GM08714 (cell line): Measurements from ENCODE around the gene MICB.
"Not testable (repeated sequence)": the region's sequence is repeated elsewhere in the genome, so short reads cannot be mapped to it uniquely, and the experiment has no call there.

Experiments used
- H3K4me3 ChIP-seq: fragments of 200-500 bp; sonication (Bioruptor generic); 2 replicates; pipeline ENCODE4 v1.5.1; 2014; ENCODE audit warnings: mild to moderate bottlenecking, low read length, inconsistent platforms
- ZNF274 ChIP-seq: IDR thresholded peaks from 2 replicates; pipeline ENCODE4 v1.6.1; 2012; ENCODE audit warnings: mild to moderate bottlenecking, low read depth, low read length

MICB gene

DNA sequence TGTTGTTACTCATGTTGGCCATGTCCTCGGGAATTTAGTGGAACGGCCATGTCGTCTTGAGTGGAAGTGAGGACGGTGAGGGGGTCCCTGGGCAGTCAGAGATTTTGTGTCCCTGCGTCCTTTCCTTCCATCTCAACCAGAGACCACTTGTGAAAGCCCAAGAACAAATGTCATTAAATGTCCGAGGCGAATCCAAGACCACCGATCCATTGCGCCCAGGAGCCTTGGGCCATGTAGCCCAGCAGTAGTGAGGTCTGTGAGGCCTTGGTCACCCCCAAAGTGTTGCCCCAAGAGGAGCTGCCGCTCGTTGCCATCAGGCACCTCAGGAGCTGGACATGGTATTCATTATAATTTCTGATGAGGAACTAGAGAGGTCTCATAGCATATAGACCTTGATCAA lies 17.4 kb upstream of the MICB start:
- no peak for TF ChIP-seq ZNF274
- no peak overlapping the region for H3K4me3 ChIP-seq

DNA sequence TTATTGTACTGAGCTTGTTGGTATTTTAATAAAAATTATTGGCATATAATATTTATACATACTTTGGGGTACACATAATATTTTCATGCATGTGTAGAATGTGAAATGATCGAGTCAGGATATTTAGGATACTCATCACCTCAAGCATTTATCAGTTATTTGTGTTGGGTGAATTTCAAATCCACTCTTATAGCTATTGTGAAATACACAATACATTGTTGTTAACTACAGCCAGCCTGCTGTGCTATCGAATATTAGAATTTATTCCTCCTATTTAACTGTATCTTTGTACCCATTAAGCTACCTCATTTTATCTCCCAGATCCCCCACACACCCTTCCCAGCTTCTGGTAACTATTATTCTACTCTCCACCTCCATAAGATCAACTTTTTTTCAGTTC lies 14.6 kb upstream of the MICB start:
- TF ChIP-seq ZNF274, result no peak
- no peak overlapping the region for H3K4me3 ChIP-seq

DNA sequence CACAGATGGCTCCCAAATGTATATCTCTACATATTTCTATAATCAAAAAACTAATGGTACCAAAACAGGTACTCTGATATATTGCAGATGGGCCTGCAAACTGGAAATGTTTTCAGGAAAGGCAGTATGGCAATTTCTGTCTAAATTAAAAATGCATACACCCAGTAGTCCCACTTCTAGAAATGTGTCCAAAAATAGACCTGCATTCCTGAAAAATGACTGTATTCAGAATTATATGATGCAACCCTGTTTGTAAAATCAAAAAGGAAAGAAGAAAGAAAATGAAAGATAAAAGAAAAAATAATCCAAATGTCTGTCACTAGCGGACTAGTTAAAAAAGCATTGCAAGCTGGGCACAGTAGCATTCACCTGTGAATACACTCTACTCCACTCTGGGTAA lies 12.9 kb upstream of the MICB start:
- no peak for TF ChIP-seq ZNF274
- H3K4me3 ChIP-seq, result no peak overlapping the region

DNA sequence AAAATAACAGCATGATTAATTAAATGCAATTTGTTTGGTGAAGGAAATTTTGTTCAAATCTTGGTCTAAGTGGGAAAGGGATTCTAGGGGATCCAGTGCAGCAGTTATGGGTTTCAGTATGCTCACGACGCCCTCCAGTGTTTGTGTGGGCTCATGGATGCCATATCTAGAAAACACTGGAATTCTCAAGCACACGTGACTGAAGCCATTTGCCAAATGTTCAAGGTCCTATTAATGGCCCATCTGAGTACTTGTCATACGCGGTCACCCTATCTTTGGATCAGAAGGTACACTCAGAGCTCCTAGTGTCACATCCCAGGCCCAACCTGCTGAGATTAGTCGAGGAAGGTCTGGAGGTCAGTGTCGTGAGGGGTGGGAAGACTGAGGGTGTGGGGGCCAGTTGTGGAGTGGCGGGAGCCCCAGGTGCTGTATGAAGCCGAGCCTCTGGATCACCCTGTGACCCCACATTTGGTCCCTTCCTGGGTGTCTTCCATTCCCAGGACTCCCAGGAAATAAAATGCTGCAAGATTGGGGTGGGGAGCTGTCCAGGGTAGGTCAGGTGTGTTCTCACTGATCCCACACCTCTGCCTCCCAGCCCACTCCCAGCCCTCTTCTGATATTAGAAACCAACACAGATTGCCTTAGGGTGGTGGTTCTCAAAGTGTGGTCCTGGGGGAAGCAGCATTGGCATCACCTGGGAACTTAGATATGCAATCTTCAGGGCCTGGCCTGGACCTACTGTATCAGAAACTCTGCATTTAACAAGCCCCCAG lies 11.7 kb upstream of the MICB start:
- not testable (repeated sequence) for H3K4me3 ChIP-seq

DNA sequence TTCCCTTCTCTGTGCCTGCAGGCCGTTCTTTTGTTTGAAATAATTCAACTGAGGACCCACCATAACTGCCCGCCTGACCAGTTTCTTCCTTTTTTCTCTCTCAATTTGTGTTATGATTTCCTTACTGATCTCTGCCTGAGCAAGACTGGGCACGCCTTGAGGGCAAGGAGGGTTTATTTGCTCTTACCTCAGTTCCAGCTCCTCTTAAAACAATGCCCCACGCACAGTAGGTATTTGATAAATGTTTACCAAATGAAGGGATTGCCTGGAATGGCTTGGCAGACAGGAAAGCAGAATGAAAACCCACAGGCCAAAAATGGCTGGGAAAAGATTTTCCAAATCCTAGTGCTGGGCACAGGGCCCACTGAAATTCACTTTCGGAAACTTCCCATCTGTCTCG lies 10.3 kb upstream of the MICB start:
- not testable (repeated sequence) for H3K4me3 ChIP-seq

DNA sequence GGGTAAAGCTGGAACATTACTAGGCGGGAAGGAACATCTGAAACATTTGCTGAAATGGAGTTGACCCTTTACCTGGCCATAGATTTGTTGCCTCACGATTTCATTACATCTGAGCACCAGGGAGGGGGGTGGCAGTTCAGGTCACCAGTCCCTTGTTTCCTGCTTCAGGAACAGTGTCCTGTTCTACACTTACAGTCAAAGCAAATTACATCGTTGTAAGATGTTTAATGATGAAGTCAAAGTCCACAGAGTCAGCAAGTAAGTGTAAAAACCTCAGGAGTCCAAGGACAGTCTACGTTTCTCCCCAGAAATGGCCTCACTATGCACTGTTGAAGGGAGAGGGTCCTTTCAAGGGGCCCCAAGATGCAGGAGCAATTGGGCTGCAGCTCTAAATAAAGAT lies 8.9 kb upstream of the MICB start:
- TF ChIP-seq ZNF274, result no peak
- no peak overlapping the region for H3K4me3 ChIP-seq

DNA sequence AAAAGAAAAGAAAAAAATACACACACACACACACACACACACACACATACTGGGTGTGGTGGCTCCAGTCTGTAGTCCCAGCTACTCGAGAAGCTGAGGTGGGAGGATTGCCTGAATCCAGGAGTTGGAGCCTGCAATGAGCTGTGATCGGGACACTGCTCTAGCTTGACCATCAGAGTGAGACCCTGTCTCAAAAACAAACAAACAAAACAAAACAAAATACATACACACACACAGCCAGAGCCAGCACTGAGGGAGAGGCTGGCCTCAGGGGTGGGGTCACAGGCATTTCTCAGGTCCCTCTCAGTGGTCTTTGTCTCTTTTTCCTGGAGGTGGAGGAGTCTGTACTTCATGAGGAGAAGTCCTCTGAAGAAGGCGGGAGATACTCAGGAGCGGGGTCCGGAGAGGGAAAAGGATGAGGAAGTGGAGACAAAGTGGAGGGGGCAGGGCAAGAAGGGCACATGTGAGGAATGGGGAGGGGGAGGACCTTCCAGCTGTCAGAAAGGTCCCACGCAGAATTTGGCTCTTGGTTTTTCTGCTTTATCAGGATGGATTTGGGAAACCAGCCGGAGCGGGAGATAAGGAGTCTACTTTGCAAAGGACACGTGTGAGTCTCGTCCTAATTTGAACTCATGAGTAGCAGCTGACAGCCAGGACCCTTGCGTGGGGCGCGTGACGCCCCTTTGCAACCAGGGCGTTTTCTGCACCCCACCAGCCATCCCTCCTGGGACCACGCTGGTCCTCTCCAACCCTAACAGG lies 7.7 kb upstream of the MICB start:
- H3K4me3 ChIP-seq, result no peak overlapping the region
- TF ChIP-seq ZNF274, result no peak

DNA sequence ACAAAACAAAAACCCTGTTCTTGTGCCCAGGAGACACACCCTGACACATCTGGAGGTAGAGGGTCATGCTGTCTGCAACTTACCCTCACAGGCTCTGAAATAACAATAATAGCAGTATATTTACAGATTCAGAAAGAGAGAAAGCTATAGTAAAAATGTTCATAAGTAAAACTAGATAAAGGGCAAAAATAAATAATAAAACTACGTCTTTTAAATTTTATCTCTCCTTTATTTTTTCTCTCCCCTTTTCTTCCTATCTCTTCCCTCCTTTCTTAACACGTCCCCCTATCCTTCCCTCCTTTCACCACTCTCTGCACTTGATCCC lies 4.4 kb upstream of the MICB start:
- peak overlapping the region; percentile 76; the same call in 1 of the 2 replicates for H3K4me3 ChIP-seq

DNA sequence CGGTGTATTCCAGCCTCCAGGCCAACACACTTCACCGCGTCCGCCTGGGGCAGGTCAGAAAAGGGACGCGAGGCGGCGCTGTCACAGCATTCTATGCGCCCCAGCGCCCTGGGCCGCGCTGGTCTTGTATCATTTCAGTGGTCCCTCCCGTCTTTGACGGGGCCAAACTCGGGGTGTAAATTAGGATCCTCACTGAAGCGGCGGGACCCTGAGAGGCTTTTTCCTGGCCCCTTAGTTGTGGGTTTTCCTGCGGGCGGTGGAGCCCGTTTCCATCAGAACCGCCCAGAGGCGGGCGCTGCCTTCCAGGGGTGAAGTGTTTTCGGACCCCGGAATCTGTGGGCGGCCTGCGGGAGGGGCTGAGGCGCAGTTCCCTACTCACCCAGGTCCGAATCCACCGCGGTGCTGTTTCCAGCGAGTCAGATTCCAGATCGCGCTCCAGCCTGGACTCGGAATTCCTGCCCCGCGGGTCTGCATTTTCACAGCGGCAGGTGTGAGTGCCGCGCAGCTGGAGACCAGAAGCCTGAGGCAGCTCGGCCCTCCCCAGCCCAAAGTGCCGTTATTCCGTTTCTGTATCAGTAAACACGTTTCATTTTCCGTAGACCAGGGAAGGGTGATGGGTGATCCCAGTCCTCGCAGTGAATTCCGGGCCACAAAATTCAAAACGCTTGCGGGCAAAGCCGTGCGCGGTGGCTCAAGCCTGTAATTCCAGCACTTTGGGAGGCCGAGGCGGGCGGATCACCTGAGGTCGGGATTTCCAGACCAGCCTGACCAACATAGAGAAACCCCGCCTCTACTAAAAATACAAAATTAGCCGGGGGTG lies 3.9 kb upstream of the MICB start:
- TF ChIP-seq ZNF274, result no peak
- peak overlapping the region; percentile 76 for H3K4me3 ChIP-seq

DNA sequence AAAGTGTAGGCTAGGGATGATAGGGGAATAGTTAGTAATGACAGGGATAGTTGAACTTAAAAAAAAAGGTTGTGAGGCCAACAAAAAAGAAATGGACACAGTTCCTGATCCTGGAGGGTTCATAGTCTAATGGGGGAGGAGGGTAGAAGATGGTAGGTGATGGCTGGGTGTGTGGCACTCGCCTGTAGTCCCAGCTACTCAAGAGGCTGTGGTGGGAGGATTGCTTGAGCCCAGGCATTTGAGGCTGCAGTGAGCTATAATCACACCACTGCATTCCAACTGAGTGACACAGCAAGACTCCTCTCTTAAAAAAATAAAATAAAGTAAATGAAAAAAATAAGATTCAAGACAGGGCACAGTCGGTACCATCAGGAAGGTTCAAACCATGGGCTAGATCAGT lies 2.4 kb upstream of the MICB start:
- H3K4me3 ChIP-seq, result peak overlapping the region; percentile 76
- no peak for TF ChIP-seq ZNF274

DNA sequence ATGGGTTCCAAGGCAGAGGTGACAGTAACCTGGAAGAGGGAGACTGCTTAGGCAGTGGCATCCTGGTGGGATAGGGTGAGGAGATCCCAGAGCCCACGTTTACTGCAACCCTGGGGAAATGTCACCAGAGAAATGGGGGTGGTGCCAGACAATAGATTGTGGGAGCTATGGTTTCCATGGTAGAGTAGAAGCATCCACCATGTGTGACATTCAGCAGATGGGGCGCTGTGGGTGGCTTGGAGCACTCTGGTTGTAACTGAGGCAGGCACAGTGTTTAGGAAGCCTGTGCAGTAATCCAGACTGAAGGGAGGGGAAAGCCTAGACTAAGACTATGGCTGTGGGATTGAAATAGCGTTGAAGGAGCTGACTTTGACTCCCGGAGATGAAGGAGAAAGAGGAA lies 1.1 kb upstream of the MICB start:
- peak overlapping the region; percentile 67; the same call in 1 of the 2 replicates for H3K4me3 ChIP-seq

DNA sequence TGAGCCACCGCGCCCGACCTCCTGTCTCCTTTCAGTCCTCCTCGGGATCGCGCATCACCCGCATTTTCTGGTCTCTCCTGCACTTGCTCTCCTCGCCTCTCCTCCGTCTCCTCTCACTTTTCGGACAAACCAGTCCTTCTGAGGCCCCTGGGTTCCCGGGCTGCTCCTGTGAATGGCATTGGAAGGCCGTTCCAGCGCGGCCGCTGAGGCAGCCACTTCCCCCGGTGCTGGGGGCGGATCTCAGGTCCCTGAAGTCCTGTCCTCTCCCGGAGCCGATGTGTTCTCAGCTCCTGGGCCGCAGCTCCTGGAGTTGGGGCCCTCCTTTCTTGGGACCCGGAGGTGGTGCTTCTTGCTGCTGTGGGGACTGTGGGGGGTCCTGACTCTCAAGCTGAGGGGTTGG lies 803 bp downstream of the MICB start:
- peak overlapping the region; percentile 67; the same call in 1 of the 2 replicates for H3K4me3 ChIP-seq
- no peak for TF ChIP-seq ZNF274

DNA sequence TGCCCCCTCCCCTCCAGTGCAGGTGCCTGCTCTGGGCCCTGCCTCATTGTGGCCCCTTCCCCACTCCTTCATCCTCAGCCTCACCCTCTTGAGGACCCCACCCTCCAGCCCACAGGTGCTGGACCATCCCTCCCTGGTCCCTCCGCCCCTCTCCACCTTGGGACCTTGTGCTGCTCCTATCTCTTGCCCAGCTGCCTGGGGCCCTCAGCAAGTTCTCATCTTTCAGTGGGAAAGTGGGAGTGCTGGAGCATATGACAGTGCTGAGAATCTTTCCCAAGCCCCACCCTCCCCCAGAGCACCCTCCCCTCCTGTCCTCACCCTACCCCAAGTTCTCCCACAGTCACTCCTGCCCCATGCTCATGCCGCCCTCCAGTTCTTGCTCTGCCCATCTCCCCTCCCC lies 1.7 kb downstream of the MICB start:
- H3K4me3 ChIP-seq, result not testable (repeated sequence)

DNA sequence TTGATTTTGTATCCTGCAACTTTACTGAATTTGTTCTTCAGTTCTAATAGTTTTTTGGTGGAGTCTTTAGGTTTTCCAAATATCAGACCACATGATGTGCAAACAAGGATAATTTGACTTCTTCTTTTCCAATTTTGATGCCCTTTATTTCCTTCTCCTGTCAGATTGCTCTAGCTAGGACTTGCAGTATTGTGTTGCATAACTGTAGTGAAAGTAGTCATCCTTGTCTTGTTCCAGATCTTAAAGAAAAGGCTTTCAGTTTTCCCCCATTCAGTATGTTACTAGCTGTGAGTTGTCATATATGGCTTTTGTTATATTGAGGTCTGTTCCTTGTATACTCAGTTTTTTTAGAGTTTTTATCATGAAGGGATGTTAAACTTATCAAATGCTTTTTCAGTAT lies 4.6 kb downstream of the MICB start:
- TF ChIP-seq ZNF274, result no peak

DNA sequence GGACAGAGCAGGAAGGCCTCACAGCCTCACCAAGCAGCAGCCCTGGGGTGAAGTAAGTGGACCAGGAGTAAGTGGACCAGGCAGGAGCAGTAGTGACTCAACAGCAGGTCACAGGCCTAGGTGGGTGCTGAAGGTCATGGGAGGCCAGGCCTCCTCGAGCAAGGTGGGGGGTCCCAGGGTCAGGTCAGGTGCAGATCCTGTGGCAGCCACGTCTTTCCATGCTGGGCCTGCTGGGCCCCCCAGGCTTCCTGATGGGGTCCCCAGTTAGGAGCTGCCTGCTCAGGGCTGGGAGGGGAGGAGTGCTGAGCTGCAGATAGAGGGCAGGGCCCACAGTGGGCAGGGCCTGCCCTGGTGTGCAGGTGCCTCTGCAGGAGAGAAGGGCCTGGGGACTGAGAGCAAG lies 11.1 kb downstream of the MICB start:
- not testable (repeated sequence) for H3K4me3 ChIP-seq

More for the DNA sequence above, 4.6 kb downstream of the MICB start:
- no peak overlapping the region for H3K4me3 ChIP-seq
